A549 (cell line): Measurements from ENCODE around the gene ERN1.

ENCODE experiments used
- CEBPB ChIP-seq, 2 experiments: fragments of >200 bp in 1 of 2; sonication (Bioruptor Twin) in 1 of 2; formaldehyde crosslinking in 1 of 2; IDR thresholded peaks; 2 replicates each; pipeline ENCODE4 v1.6.1; 2012 to 2016
- JUN ChIP-seq, 2 experiments: fragments of >200 bp; sonication (Bioruptor Twin); formaldehyde crosslinking; IDR thresholded peaks; 2 replicates in 1 of 2; 3 replicates in 1 of 2; pipeline ENCODE4 v1.6.1; 2016 to 2017
- KDM1A ChIP-seq: fragments of 200-600 bp; sonication (generic); IDR thresholded peaks from 2 replicates; pipeline ENCODE4 v1.6.1; 2016; ENCODE audit warnings: low read depth, mild to moderate bottlenecking
- MAX ChIP-seq: IDR thresholded peaks from 2 replicates; pipeline ENCODE4 v1.6.1; 2012
- NFE2L2 ChIP-seq: fragments of 150-350 bp; conservative IDR thresholded peaks from 2 replicates; pipeline ENCODE4 v1.6.1; 2014; ENCODE audit warnings: low read length
- POLR2A ChIP-seq: IDR thresholded peaks from 2 replicates; pipeline ENCODE4 v1.6.1; 2012; ENCODE audit warnings: mild to moderate bottlenecking, low read length
- RAD21 ChIP-seq, 2 experiments: fragments of >200 bp in 1 of 2; sonication (Bioruptor Twin) in 1 of 2; formaldehyde crosslinking in 1 of 2; IDR thresholded peaks in 1 of 2; conservative IDR thresholded peaks in 1 of 2; 2 replicates in 1 of 2; 3 replicates in 1 of 2; pipeline ENCODE4 v1.6.1; 2012 to 2018; ENCODE audit warnings: inconsistent platforms in 1 of 2
- TF ChIP-seq, protein P1 (sequence below): fragments of >200 bp; sonication (Bioruptor Twin); formaldehyde crosslinking; IDR thresholded peaks from 3 replicates; pipeline ENCODE4 v1.5.1; 2016

GRCh38 chr17:64073771-64074703 lies 55.9 kb downstream of the ERN1 start:
- TF ChIP-seq CEBPB (IDR thresholded peaks at IDR 0.05) (no peak), POLR2A (no peak), JUN (IDR thresholded peaks at IDR 0.05) (no peak), MAX (no peak), NFE2L2 (no peak), RAD21 (conservative IDR thresholded peaks at IDR 0.05 in 1 of 2, IDR thresholded peaks at IDR 0.05 in 1 of 2) (no peak), KDM1A (no peak)
- TF ChIP-seq, protein P1, sequence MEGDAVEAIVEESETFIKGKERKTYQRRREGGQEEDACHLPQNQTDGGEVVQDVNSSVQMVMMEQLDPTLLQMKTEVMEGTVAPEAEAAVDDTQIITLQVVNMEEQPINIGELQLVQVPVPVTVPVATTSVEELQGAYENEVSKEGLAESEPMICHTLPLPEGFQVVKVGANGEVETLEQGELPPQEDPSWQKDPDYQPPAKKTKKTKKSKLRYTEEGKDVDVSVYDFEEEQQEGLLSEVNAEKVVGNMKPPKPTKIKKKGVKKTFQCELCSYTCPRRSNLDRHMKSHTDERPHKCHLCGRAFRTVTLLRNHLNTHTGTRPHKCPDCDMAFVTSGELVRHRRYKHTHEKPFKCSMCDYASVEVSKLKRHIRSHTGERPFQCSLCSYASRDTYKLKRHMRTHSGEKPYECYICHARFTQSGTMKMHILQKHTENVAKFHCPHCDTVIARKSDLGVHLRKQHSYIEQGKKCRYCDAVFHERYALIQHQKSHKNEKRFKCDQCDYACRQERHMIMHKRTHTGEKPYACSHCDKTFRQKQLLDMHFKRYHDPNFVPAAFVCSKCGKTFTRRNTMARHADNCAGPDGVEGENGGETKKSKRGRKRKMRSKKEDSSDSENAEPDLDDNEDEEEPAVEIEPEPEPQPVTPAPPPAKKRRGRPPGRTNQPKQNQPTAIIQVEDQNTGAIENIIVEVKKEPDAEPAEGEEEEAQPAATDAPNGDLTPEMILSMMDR = no peak
